ENCODE measurements around the gene ABCA12.

DNA sequence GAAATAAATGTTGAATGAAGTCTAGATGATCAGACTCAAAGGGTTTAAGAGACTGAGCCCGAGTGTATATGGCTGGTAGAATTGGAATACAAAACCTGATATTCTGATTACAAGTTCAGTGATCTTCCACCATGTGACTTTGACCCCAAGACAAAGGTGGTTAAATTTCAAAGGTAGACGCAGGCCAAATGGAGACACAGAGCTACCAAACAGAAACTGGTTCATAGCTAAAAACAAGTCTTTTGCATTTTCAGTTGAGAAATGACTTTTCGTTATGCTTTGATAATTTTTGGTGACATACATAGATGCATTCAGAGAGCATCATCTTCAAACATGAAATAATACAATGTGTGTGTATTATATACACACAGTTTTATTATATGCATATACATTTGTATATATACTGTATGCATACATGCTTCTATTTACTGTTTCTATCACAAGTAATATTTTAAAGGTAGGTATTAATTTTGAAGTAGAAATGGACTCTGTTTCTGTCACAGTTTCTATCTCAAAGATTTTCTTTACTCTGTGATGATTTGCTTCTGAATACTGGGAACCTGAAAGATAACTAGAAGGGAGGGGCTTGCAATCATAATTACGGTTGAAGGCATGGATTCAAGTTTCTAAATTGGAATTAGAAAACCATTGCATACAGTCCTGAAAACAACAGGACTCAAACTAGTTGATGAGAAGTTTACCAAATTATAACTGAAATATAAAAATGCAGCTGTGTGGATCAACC is 142.3 kb downstream of the ABCA12 start:
- no peak for TF ChIP-seq RAD21 (IDR thresholded peaks at IDR 0.05; ENCODE audit: low read depth)
- TF ChIP-seq, protein P1, sequence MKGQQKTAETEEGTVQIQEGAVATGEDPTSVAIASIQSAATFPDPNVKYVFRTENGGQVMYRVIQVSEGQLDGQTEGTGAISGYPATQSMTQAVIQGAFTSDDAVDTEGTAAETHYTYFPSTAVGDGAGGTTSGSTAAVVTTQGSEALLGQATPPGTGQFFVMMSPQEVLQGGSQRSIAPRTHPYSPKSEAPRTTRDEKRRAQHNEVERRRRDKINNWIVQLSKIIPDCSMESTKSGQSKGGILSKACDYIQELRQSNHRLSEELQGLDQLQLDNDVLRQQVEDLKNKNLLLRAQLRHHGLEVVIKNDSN (IDR thresholded peaks at IDR 0.05) = no peak
- TF ChIP-seq TAF1 (IDR thresholded peaks at IDR 0.05; ENCODE audit: low read depth) = no peak
- TF ChIP-seq TCF12 (IDR thresholded peaks at IDR 0.05; ENCODE audit: low read depth) = no peak
- TF ChIP-seq YY1 (IDR thresholded peaks at IDR 0.05; ENCODE audit: low read depth) = no peak
- TF ChIP-seq EP300 (IDR thresholded peaks at IDR 0.05; ENCODE audit: borderline replicate concordance) = no peak
- TF ChIP-seq FOXM1 (IDR thresholded peaks at IDR 0.05; ENCODE audit: borderline replicate concordance, low read depth) = no peak
- no peak for TF ChIP-seq EGR1 (IDR thresholded peaks at IDR 0.05)
- TF ChIP-seq ZBTB7A (IDR thresholded peaks at IDR 0.05; ENCODE audit: low read depth) = no peak

Data from Ishikawa (cell line).